Stimulated activated CD4-positive, alpha-beta T cell treated with anti-CD3 and anti-CD28 coated beads, Interleukin-12 subunit alpha, Interleukin-12 subunit beta, amount 100 ng/mL, for 4 hours (primary cell): ENCODE measurements around the gene LRP2.
A peak's percentile ranks its signal among the peaks of the same experiment; 100 is the strongest.
"Not testable (repeated sequence)": the region's sequence is repeated elsewhere in the genome, so short reads cannot be mapped to it uniquely, and the experiment has no call there.

Experiments
- DNase-seq: peaks from one replicate; pipeline ENCODE4 v3.0.0-alpha.2; 2020

Gene LRP2

DNA sequence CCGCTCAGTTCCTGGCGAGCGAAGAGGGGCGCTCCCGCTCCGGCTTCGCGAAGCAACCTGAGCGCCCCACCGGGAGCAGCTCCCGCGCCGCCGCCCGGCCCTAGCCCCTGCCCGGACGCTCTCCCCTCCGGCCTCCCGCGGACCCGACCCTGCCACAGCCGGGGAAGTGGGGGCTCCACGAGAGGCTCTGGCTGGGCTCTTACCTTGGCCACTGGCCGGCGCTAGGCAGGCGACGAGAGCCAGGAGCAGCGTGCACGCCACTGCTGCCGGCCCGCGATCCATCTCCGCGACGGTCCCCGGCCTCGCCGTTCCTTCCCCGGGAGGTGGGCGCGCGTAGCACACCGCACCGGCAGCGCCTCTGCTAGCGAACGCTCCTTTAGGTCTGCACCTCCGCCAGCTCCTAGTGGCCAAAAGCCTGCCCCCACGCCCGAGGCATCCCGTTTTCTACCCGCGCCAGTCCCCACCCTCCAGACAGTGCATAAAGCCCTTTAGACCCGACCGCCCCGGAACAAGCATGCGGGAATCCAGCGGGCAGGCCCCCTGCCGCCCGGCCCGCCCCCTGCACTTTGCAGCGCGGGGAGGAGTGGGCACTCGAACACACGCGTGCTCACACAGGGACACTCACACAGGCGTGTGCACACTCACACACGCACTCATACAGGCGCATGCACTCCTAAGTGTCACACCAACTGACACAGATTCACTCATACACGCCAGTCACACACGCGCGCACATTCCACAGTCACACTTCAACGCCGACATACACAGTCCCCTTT, at the start of gene LRP2:
LRP2 (minus strand) TSS at position 417 of the 776 bp plus-strand sequence; CDS start at position 282, 135 bp downstream.
- peak; percentile 23 for DNase-seq

DNA sequence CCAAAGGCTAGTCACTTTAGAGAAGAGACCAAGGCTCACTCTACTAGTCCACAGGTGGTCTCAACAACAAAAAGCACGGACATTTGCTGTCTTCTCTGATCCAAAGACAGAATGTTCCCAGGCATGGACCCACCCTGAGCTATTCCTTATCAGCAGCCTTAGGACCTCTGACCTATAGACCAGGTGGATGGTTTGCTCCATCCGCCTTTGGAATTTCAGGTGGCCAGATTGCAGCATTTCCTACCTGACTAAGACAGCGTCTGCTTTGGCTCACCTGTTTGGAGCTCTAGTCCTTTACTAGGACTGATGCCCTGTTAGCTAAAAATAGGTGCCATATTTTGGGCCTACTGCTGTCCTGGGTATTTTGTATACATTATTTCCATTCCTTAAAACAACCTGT, 44.6 kb upstream of the LRP2 start:
- DNase-seq, result no peak

DNA sequence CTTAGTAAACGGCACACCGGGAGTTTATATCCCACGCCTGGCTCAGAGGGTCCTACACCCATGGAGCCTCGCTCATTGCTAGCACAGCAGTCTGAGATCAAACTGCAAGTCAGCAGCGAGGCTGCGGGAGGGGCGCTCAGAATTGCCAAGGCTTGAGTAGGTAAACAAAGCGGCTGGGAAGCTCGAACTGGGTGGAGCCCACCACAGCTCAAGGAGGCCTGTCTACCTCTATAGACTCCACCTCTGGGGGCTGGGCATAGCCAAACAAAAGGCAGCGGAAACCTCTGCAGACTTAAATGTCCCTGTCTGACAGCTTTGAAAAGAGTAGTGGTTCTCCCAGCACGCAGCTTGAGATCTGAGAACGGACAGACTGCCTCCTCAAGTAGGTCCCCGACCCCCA, 37.2 kb upstream of the LRP2 start:
- DNase-seq, result not testable (repeated sequence)

DNA sequence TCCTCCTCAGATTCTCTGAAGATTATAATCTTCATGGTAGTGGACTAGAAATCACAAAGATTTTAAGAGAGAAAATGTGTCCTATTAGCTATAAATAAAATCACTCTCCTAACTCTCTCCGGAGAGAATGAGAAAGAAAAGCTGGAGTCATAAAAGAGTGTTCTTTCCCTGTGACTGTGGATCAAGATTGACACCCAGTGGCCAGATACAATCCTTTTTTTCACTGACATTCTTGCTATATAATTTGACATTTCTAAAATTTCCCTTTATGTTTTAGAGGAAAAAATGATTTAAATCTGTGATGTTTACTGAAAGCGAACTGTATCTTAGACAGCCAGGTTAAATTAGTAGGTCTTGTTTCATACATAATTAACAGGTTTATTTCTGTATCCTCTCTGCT, 35.4 kb upstream of the LRP2 start:
- no peak for DNase-seq

DNA sequence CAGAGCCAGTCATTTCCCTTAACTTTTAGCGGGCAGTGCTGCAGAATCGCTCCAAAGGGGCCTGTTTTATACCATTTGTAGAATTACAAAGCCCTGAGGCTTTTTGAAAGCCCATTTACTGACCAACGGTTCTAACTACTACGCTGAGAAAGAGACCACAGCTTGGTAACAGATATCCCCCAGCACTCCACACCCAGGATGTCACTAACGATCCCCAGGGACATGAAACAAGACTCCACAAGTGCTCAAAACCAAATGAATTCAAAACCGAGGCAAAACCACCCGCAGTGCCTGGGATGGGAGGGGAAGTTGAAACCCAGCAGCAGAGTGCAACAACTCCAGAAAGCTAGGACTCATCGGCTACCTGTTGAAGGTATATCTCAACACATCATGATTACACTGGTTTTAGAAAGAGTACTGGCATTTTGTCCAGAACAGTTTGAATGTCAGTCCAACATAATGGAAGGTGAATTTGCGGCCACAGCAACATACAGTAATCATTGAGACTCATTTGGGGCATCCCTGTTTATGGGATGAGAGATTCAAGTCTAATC, 33.6 kb upstream of the LRP2 start:
- DNase-seq, result no peak

DNA sequence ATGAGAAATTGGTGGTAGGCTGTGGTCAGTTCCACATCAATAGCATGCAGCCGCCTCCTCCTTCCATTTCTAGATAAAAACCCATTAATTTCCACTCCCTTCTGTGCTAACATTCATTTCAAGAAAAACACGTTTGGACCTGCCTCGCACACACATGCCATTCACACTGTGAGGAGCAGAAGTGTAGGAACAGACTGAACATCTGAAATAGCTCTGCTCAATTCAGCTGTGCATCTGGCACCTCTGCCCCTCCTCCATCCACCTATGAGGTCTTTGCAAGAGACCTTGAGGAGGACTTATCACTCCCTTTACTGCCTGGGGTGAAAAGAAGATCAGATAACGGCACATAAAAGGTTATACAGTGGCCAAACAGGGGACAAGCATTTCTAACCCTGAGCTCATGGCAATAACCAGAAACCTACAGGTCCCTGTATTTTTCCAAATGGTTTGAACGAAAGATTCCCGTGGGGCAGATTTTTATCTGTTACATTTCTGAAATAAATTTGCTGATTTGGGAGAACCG, 30.8 kb upstream of the LRP2 start:
- no peak for DNase-seq

DNA sequence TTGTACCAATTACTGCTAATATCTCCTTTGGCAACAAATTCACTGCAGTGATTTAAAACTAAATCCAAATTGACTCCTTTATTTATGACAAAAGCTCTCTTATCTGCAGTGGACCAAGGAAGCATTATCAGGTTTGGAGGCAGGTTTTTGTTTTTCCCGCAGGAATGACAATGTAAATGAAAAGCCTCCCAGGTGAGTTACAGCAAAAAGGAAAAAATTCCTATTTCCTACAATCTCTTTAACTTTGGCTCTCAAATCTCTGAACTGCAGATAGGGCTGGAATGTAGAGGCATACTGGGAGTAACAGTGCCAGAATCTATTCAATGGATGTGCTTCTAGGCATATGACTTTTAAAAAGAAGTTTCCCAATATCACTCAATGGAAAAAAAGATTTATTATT, 28.9 kb upstream of the LRP2 start:
- no peak for DNase-seq

DNA sequence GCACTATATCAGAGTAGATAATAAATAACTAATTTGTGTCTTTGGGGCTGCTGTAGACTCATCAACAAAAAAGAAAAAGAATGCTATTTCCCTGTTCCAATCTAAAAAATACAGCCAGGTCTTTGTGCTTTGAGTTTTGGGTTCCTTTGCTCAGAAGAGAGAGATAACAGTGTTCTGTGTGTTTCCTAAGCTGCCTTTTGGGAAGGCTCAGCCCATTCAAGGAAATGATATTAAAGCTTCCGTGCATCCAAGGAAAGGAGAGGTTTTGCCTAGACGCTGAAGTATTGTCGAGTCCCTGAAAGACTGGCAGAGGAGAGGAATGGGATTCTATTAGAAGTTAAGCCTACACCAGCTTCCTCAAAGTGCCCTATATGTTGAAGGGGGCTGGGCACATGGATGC, 25.8 kb upstream of the LRP2 start:
- no peak for DNase-seq

DNA sequence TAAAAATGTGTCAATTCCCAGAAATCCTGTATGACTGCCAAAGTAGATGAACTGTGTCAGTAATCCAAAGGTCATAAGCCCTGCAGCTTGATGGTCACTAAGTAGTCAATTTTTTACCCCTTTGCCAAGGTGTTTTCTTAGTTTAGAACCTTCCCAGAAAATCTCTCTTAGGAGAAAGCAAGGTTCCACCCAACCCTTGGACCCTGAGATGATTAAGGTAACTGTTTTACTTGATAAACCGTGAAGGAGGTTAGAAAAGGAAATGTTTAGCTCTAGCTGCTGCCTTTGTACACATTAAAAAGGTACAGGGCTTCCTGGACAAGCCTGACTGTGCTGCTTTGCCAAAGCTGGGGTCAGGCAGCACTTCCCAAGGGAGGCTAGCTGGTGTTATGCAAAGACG, 24.4 kb upstream of the LRP2 start:
- no peak for DNase-seq

DNA sequence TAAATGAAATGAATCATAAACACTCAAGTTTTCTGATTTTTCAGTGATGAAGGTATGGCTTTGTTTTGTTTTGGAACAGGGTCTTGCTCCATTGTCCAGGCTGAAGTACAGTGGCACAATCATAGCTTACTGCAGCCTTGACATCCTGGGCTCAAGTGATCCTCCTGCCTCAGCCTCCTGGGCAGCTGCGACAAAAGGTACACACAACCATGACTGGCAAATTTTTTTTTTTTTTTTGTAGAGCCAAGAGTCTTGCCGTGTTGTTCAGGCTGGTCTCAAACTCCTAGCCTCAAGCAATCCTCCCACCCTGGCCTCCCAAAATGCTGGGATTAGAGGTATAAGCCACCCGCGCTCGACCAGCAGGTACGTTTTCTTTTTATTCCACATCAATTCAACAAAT, 22.5 kb upstream of the LRP2 start:
- no peak for DNase-seq

DNA sequence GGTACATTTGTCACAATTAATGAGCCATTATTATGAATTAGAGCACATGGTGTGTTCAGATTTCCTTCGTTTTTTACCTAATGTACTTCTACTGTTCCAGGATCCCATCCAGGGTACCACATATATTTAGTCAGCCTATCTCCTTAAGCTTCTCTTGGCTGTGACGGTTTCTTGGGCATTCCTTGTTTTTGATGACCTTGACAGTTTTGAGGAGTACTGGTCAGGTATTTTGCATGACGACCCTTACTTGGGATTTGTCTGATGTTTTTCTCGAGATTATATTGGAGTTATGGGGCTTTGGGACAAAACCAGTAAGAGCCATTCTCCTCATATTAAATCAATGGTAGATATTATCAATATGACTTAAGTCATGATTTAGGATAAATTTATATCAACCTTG, 10.2 kb upstream of the LRP2 start:
- no peak for DNase-seq

DNA sequence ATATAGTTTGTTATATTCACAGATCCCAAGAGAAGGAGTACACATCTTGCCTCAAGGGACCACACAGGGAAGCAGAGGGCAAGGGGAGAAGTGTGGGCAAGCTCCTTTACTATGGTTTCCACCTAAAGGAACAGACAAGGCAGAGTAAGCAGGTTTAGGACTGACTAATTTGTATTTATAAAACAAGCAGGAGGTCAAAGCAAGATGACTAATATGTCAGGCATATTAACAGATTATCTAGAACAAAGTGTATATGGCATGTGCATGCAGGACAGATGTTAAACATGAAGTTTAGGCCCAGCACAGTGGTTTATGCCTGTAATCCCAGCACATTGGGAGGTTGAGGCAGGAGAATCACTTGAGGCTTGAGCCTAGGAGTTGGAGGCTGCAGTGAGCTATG, 3.7 kb upstream of the LRP2 start:
- no peak for DNase-seq

DNA sequence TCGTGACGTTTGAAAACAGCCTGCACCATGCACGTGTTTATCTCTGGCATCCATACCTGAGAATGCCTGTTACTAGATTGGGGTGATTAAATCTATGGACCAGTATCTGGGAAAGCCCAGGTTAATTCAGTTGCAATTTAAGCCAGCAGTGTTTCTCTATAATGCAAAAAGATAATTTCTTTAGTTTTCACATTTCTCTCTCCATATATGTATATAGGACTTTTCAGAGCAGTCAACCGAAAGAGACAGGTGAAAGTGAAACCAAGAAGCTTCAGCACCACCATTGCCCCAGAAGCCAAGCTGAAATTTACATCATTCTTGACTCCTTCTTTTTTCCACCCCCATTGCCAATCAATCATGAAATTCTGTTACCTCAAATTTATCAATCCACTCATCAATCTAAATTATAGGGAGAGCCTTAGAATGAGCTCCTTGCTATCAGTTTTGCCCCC, 2.7 kb upstream of the LRP2 start:
- DNase-seq, result no peak

DNA sequence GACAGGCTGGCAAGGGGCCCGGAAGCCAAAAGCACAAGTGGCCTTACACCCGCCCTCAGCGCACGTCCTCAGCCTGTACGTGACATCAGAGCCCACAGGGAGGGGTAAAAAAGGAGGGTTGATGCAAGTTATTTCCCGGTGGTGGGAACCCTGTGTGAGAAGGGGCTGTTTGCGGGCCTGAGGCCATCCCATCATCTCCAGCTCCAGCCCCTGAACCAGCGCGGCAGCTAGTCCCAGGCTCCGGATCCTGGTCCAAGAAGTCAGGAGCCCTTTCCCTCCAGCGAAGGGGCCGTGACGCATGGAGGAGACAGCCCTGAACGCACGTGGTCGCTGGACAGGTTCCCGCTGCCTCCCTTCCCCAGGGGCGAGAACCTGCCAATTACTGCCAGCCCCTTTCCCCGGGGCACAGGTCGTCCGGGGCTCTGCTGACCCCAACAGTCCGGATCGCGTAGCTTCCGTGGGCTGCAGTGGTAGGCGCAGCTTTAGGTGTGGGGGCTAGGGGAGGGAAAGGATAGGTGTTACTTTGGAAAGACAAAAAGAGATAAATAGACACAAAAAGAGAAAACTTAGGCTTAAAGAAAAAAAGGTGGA, 1.3 kb upstream of the LRP2 start:
- DNase-seq, result peak; percentile 29

DNA sequence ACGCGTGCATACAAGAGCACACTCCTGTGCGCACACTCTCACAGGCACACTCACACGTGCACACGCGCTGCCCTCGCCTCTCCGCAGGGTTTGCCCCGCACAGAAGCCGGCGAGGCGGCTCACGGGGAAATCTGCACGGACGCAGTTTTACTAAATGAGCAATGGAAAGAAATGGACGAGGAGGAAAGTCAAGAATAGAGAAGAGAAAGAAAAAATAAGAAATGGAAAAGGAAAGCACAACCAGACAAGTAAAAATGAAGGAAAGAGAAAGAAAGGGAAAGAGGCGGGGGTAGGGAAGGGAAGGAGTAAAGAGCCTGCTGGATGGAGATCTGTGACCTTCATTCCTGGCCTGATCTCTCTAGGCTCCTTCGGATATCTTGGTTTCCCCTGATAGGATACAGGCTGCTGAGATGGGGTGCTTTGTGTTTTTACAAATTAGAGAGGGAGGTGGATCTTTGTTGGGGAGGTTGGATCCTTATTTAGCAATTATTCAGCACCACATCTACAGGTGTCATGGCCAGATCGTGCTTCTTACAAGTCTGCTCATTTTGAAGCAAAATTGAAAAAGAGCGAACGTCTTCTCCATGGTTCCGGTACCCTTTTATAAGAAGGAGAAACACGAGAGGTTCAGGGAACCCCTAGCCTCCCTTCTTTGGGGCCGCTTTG, 693 bp upstream of the LRP2 start:
- peak; percentile 1 for DNase-seq

DNA sequence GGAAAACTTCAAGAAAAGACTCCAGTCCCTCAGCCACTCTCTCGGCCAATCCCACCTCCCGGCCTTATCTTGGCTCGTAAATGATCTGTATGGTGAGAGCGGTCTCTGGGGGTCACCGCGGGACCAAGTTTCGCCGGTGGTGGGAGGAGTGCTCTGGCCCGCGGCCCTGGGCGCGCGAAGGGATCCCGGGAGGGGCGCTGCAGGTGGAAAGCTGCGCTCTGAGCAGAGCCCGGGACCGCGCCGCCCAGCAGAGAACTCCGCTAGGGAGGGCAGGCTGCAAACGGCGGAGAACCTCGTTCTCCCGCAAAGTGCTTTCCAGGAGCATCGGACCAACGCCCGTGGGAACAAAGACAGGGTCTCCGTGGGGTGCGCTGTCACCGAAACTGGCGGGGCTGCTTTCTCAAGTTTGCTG, 622 bp downstream of the LRP2 start:
- peak; percentile 13 for DNase-seq

DNA sequence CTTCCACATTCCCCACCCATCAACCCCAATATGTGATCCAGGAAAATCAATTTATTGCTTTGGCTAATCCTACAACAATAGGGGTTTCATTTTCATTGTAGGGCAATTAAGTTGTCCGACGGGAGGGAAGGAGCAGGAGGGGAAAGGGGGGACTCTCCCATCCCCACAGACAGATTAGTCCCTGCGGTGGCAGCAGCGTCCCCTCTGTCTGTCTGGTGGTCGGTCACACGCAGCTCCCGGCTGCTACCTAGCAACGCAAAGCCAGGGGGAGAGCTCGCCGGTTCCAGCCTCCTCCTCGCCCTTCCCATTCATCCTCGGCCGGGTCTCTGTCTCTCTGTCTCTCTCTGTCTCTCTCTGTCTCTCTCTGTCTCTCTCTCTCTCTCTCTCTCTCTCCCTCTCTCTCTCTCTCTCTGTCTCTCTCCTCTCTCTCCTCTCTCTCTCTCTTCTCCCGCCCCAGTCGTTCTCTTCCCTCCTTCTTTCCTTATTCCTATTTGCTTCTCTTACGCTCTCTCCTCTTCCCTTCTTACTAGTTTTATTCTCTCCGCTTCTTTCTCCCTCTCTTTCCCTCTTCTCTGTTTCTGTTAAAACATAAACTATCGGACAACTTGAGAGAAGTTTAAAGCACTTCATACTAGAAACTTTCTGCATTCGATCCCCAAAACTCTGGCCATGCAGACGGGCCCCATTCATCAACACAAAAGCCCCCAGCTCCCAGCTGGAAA, 1.2 kb downstream of the LRP2 start:
- no peak for DNase-seq

DNA sequence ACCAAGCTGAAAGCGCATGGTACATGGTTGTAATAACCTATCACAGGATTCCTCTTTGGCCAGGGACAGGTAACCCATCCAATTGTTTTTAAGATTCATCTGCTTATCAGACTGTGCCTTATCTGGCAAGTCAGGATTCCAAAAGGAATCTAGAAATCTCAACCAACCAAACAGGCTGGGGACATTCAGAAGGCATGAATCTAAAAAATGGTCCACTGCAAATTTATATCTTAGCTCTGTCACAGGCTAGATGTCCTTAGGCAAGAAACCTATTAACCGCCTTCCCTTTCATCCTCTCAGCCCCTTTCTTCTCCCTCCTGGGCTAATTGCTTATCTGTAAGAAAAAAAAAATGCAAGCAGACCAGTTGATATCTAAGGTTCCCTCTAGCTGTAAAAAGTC, 4.3 kb downstream of the LRP2 start:
- DNase-seq, result no peak

DNA sequence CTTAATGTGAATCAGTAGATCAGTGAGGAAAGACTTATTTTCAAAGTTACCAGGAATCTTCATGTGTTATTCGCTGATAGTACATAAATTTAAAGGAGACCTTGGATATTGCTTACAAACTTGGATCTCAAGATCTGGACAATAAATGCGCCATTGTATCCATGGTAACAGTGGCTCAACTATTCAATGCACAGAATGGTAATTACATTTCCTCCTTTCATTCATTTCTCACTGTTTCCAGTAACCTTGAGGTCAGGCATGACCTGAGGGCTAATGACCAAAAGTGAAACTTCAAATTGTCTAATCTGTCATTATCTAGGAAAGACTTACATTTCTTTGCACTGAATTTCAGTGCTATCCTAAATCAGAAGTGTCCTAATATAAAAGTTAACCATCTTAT, 8.1 kb downstream of the LRP2 start:
- DNase-seq, result no peak

DNA sequence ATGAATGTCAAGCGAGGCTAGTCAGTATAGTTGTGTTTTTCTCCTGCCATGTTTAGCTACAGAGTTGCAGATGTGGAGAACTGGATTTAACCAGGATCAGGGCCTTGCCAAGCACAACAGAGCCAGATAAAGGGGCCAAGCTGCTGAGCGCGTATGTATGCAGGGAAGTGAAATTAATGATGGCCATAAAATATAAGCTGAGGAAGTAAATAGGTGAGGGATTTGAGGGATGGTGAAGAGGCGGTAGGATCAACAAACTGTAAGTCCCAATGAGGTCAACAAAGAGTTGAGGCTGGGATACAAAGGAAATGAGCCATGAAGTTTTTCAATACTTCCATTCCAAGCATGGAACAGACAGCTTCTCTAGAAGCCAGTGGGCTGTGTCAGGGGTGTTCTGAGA, 10.6 kb downstream of the LRP2 start:
- DNase-seq, result no peak

DNA sequence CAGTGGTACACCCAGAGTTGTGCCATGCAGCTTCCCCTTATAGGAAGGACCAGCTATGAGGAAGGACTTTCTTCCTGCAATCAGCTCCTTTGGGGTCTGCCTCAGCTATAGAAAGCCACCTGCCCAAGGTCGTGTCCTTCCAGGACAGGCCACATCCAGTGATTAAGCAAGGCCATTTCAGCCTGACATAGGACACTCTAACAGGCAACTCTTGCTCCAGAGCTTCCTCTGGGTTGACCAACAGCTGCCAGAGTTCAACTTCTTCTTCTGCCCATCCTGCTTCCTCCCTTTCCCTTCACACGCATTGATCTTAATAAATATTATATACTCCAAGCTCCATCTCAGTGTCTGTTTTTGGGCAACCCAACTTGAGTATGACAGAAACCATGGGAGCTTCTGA, 12.8 kb downstream of the LRP2 start:
- DNase-seq, result no peak

DNA sequence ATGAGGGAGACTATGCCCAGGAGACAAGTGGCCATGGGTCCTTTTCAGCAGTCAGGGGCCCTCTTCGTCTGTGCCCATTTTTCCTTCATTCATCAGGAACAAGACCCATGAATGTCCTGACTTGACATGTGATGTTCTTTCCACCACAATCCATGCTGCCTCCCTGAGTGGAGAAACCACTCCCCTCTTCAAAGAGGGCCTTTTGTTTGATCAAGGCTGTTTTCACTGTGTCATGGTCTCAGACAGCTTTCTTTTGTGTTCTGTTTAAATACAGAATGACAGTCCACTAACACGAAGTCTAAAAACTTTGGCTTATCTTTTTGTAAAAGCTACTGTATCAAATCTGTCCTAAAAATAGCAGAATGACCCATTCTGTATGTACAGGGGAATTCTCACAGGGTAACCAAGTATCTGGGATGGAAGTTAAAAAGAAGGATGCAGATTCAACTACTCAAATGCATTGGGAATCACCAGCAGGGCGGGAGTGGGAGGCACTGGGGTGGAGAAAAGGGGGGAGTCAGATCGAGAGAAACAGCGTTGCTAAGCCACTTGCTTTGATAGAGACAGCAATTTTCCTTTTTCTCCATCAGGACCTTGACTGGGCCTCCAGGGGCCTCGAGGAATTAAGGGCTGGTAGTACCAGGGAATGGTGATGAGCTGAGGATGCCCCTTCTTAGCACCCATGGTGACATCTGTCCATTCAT, 13.9 kb downstream of the LRP2 start:
- DNase-seq, result no peak
